CD4-positive, alpha-beta T cell treated with Interleukin-21 for 1 hour (primary cell): ENCODE results near the gene CXCR2.
"Not testable (repeated sequence)": the region's sequence is repeated elsewhere in the genome, so short reads cannot be mapped to it uniquely, and the experiment has no call there.

ENCODE experiments used
- DNase-seq: peaks from one replicate; pipeline ENCODE4 v3.0.0-alpha.2; 2020

Gene CXCR2

GRCh38 chr2:218125626-218126080, at the start of gene CXCR2:
Gene CXCR2 (plus strand): TSS chr2:218126028. CDS start chr2:218134802, 8,774 bp downstream.
- no peak for DNase-seq

GRCh38 chr2:218077464-218078216, 48.2 kb upstream of the CXCR2 start:
- DNase-seq = no peak

- DNase-seq = no peak
These were observed 45.6 kb upstream of the CXCR2 start for GRCh38 chr2:218079943-218080913.

- DNase-seq = no peak
These were observed 44.8 kb upstream of the CXCR2 start for GRCh38 chr2:218081063-218081462.

- DNase-seq = no peak
These were observed 44.1 kb upstream of the CXCR2 start for GRCh38 chr2:218081695-218082094.

GRCh38 chr2:218082586-218083351, 43.1 kb upstream of the CXCR2 start:
- no peak for DNase-seq

GRCh38 chr2:218083352-218083676, 42.5 kb upstream of the CXCR2 start:
- DNase-seq = no peak

- DNase-seq = no peak
These were observed 39.4 kb upstream of the CXCR2 start for GRCh38 chr2:218086478-218086877.

GRCh38 chr2:218089259-218089658, 36.6 kb upstream of the CXCR2 start:
- no peak for DNase-seq

GRCh38 chr2:218091746-218092145, 34.1 kb upstream of the CXCR2 start:
- no peak for DNase-seq

- DNase-seq = no peak
These were observed 31.9 kb upstream of the CXCR2 start for GRCh38 chr2:218093879-218094278.

- no peak for DNase-seq
These were observed 30.0 kb upstream of the CXCR2 start for GRCh38 chr2:218095853-218096252.

GRCh38 chr2:218097975-218098374, 27.9 kb upstream of the CXCR2 start:
- no peak for DNase-seq

- DNase-seq = not testable (repeated sequence)
These were observed 17.0 kb upstream of the CXCR2 start for GRCh38 chr2:218108834-218109233.

- DNase-seq = not testable (repeated sequence)
These were observed 4.0 kb upstream of the CXCR2 start for GRCh38 chr2:218121789-218122188.

- not testable (repeated sequence) for DNase-seq
These were observed 3.5 kb upstream of the CXCR2 start for GRCh38 chr2:218122286-218122685.

GRCh38 chr2:218123986-218124385, 1.8 kb upstream of the CXCR2 start:
- no peak for DNase-seq

- no peak for DNase-seq
These were observed 733 bp upstream of the CXCR2 start for GRCh38 chr2:218125095-218125494.

- DNase-seq = no peak
These were observed 2.2 kb downstream of the CXCR2 start for GRCh38 chr2:218127929-218128455.

GRCh38 chr2:218128781-218129457, 3.1 kb downstream of the CXCR2 start:
- DNase-seq = no peak

- no peak for DNase-seq
These were observed 3.8 kb downstream of the CXCR2 start for GRCh38 chr2:218129458-218130135.

- DNase-seq = no peak
These were observed 4.5 kb downstream of the CXCR2 start for GRCh38 chr2:218130377-218130776.
